AG09309 (cell line): Measurements from ENCODE around the gene ATP2B2.

Experiments used
- DNase-seq: peaks from one replicate; pipeline ENCODE4 v3.0.0-alpha.2; 2010; ENCODE audit warnings: low read depth
- H3K4me3 ChIP-seq: 2 replicates; pipeline ENCODE4 v1.5.1; 2011; ENCODE audit warnings: mild to moderate bottlenecking, low read depth, low read length, moderate library complexity; ENCODE audit not compliant: control insufficient read depth
- CTCF ChIP-seq: IDR thresholded peaks from 2 replicates; pipeline ENCODE4 v1.5.1; 2011; ENCODE audit warnings: mild to moderate bottlenecking, low read depth, low read length, inconsistent platforms; ENCODE audit not compliant: insufficient read depth, control insufficient read depth; ENCODE audit errors: missing control alignments

ATP2B2 gene

GRCh38 chr3:10351013-10351735 is 154.2 kb downstream of the ATP2B2 start:
- H3K4me3 ChIP-seq, result no peak overlapping the region
- no peak for DNase-seq
- TF ChIP-seq CTCF, result no peak

DNA sequence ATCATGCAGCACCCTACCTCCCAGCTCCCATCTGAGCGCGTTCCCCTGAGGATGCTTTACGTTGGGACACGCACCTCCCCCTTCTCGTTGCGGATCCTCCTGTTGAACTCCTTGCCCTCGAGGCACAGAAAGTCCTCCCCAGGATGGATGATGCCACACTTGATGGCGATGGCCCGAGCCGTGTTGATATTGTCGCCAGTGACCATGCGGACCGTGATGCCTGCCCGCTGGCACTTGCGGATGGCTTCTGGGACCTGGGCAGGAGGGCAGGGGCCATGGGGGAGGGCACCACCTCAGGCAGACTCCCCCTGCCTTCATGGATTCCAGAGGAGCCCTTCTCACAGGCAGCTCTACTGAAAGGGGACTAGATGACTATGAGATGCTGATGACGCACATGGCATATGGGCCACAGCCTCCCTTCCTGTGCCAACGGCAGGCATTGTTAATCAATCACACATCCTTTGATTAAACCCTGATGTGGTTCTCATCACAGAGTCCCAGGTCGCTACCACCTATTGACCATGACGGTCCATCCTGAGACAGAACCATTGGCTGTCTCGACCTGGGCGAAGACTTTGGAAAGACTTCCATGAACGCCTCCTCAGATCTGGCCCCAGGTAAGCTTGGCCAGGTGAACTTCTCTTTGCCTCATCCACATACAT is 154.9 kb downstream of the ATP2B2 start:
- TF ChIP-seq CTCF, result no peak
- DNase-seq, result no peak

DNA sequence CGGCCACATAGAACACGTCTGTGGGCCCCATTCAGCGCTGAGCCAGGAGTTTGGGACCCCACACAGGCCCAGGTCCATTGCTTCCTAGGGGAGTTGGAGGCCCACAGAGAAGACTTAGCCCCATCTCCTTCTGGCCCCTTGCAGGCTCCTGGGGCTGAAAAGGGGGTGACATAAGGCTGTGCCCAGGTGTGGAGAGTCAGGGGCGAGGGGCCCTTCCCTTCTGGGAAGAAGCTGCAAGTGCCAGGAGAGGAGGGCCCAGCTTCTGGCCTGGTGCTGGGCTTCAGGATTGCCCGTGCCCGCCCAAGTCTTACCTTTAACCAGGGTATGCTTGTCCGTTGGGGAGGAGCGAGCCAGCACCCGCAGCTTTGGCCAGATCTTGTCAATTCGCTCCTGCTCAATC is 155.6 kb downstream of the ATP2B2 start:
- no peak overlapping the region for H3K4me3 ChIP-seq
- TF ChIP-seq CTCF, result no peak
- no peak for DNase-seq

More for the DNA sequence above, 154.9 kb downstream of the ATP2B2 start:
- H3K4me3 ChIP-seq, result no peak overlapping the region

GRCh38 chr3:10348404-10348721 is 157.0 kb downstream of the ATP2B2 start:
- TF ChIP-seq CTCF, result no peak
- no peak overlapping the region for H3K4me3 ChIP-seq
- DNase-seq, result no peak

DNA sequence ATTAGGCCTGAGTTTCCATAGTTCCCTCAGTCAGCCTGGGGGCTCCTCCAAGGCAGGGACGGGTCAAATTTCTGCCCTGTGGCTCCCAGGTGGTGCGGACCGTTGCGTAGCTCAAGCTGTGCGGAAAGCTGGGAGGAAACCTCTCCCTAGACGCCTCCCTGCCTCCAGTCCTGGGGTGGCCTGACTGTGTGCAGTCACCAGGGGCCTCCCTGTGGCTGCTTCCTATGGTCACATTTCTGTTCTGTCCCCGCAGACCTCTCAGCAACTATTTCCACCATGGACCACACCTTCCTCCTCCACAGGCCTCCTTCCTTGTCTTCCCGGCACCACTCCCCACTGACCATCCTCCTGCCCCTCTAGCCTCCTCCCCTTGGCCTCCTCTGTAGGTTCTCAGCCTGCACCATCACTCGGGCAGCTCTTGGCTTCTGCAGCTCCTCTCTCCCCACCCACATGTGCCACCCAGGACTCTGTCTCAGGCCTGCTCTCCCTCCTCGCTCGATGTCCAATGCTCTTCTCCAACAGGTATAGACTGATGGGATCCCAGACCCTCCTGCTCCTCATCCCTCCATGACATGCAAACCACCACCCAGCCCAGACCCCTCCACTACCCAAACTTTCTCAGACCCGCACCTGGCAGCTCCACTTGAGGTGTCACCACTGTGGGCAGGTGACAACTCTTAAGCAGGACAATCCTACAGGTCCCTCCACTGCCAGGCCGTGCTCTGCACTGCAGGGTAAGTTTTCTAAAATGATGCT is 157.6 kb downstream of the ATP2B2 start:
- H3K4me3 ChIP-seq, result no peak overlapping the region
- DNase-seq, result no peak
- no peak for TF ChIP-seq CTCF

DNA sequence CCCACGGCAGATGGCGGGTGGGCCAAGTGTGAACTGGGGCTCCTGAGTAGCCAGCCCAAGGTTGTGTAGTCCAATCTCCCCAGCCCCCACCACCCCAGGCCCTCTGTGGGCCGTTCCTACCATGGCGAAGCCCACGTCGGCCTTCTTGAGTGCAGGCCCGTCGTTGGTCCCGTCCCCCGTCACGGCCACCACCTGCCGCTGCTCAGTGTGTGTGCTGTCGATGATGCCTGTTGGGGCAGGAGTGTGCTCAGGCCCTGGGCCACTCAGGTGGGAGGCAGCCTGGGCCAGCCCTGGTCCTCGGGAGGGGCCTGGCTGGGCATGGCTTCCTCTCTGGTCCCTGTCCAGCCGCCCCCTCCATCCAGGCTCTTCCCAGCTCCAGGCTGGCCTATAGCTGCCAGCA is 159.5 kb downstream of the ATP2B2 start:
- DNase-seq, result no peak
- no peak for TF ChIP-seq CTCF
- H3K4me3 ChIP-seq, result no peak overlapping the region
